ENCODE measurements around the gene MSH5.

DNA sequence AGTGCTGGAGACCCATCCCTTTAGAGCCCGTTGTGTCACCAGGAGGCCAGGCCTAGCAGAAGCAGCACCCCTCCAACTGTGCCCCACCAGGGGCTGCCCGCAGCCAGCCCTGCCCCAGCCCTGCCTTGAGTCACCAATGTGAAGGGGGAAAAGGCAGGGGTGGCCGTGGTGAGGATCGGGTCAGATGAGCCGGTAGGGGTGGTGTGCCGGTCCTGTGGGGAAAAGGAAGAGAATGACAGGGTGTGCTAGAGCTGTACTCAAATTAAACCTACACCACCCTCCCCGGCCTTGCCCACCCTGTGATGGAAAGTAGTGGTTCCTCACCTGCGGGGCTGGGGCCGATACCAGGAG is 25.7 kb downstream of the MSH5 start:
- TF ChIP-seq, protein P1, sequence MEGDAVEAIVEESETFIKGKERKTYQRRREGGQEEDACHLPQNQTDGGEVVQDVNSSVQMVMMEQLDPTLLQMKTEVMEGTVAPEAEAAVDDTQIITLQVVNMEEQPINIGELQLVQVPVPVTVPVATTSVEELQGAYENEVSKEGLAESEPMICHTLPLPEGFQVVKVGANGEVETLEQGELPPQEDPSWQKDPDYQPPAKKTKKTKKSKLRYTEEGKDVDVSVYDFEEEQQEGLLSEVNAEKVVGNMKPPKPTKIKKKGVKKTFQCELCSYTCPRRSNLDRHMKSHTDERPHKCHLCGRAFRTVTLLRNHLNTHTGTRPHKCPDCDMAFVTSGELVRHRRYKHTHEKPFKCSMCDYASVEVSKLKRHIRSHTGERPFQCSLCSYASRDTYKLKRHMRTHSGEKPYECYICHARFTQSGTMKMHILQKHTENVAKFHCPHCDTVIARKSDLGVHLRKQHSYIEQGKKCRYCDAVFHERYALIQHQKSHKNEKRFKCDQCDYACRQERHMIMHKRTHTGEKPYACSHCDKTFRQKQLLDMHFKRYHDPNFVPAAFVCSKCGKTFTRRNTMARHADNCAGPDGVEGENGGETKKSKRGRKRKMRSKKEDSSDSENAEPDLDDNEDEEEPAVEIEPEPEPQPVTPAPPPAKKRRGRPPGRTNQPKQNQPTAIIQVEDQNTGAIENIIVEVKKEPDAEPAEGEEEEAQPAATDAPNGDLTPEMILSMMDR (conservative IDR thresholded peaks at IDR 0.05 in 1 of 2, IDR thresholded peaks at IDR 0.05 in 1 of 2; ENCODE audit: extremely low read depth in 1 of 2, insufficient read depth in 1 of 2, low read depth in 1 of 2, low read length in 2 of 2), result no peak
- no peak for TF ChIP-seq EZH2 (IDR thresholded peaks at IDR 0.05; ENCODE audit: borderline replicate concordance, low read length)
